ENCODE measurements around the gene PHETA1.
"Not testable (repeated sequence)": the region's sequence is repeated elsewhere in the genome, so short reads cannot be mapped to it uniquely, and the experiment has no call there.

Gene PHETA1

DNA sequence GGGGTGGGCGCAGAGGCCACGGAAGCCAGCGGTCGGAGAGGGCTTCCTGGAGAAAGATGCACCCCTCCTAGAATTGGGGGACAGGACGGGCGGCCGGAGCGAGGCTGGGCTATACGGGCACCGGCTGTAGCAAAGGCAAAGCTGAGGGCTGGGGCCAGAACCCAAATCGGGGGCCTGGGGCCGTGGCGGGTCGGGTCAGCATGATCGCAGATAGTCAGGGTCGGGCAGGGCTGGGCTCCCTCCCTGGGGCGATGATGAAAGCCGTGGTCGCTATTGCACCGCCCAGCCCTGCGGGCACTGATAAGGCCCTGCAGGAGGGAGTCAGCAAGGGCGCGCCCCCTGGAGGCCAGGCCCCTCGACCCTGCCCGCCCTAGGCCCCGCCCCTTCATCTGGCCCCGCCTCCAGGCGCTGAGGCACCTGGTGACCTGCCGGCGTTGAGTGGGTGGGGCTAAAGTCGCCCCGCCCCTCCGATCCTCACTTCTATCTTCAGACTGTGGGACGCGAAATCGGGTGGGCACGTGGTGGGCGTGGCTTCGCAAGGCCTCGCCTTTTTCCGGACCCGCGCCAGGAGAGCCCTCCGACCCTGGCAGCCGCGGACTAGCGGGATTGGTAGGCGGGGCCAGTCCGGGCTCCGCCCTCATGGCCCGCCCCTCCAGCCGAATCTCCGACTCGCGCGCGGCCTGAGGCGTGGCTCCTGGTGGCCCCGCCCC, 36.4 kb upstream of the PHETA1 start:
- DNase-seq = peak; percentile 93

DNA sequence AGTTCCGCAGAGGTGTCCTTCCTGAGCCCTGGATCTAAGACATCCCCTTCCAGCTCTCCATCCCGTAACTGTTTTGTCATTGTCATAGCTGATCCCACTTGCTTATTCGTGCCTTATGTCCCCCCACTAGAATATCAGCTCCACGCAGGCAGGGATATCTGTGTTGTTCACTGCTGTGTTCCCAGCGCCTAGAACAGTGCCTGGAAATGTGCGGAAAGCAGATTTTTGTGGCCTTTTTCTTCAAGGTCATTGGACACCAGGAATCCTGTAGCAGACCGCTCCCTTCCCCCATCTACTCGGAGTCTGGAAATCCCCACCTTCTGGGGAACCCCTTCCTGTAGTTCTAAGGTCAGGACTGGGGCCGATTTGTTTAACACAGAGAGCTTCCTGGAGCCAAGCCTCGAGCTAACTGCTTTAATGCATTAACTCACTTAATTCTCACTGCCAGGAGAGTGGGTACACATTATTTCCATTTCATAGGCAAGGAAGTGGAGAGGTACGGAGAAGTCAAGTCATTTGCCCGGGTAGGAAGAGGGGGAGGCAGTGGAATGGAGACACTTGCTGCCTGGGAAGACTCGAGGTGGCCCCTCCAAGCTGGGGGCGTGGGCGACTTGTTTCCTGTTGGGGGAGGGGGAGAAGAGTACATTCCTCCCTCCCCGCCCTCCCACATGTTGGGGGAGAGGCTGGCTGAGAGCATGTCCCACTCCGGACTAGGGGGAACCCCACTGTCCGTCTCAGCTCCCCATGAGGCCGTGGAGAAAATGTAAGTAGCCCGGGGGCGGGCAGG, 35.7 kb upstream of the PHETA1 start:
- peak; percentile 22 for DNase-seq

DNA sequence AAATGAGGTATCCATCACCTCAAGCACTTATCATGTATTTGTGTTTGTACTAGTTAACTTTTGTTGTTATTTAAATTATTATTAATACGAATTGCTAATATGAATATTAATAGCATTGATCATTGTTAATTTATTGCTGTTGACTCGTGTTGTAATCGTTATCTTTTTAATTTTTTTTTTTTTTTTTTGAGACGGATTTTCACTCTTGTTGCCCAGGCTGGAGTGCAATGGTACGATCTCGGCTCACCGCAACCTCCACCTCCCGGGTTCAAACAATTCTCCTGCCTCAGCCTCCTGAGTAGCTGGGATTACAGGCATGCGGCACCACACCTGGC, 33.6 kb upstream of the PHETA1 start:
- DNase-seq = not testable (repeated sequence)

DNA sequence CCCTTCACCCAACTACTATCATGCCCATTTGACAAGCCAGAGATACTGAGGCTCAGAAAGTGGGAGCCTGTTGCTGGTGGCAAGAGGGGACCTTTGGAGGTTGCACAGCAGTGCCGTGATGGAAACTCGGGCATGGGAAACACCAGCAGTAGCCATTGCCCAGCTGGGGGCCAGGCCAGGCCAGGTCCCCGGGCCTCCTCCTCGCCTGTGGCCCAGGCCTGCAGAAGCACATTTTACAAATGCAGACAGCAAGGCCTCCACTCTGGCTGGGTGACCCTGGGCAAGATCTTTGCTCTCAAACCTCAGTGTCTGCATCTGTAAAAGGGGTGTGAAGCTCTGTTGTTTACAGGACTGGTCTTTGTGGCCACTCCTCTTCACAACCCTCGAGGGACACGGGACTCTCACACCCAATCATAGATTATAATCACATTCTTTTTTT, 32.3 kb upstream of the PHETA1 start:
- no peak for DNase-seq

DNA sequence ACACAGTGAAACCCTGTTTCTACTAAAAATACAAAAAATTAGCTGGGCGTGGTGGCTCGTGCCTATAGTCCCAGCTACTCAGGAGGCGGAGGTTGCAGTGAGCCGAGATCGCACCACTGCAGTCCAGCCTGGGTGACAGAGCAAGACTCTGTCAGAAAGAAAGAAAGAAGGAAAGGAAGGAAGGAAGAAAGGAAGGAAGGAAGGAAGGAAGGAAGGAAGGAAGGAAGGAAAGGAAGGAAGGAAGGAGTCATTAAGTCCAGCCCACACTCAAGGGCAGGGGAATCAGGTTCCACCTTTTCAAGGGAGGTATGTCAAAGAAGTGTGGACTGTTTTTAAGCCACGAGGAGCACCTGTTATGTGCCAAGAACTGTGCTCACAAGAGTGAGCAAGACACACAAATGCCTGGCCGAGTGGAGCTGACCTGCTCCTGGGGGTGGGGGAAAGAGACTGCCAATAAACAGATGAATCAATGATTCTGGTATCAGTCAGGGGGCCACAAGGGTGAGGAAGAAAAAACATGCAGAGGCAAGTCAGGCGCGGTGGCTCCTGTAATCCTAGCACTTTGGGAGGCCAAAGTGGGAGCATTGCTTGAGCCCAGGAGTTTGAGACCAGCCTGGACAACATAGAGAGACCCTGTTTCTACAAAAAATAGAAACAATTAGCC, 31.0 kb upstream of the PHETA1 start:
- not testable (repeated sequence) for DNase-seq

DNA sequence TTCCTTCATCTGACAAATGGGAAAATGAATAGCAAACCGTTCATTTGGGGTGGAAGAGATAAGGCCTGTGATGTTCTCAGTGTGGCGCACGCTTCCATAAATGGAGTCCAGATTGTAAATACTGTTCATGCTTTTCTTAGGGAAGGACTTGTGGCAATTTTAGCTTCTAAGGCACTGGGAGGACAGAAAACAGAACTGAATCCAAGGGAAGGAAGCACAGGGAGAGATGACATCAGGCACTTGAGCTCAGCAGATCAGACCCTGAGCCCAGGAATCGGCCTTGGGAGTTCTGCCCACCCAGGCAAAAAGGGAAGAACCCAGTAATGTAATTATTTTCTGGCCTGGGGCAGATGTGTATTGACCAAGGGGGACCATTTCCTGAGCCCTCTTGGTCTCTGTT, 29.6 kb upstream of the PHETA1 start:
- no peak for DNase-seq

DNA sequence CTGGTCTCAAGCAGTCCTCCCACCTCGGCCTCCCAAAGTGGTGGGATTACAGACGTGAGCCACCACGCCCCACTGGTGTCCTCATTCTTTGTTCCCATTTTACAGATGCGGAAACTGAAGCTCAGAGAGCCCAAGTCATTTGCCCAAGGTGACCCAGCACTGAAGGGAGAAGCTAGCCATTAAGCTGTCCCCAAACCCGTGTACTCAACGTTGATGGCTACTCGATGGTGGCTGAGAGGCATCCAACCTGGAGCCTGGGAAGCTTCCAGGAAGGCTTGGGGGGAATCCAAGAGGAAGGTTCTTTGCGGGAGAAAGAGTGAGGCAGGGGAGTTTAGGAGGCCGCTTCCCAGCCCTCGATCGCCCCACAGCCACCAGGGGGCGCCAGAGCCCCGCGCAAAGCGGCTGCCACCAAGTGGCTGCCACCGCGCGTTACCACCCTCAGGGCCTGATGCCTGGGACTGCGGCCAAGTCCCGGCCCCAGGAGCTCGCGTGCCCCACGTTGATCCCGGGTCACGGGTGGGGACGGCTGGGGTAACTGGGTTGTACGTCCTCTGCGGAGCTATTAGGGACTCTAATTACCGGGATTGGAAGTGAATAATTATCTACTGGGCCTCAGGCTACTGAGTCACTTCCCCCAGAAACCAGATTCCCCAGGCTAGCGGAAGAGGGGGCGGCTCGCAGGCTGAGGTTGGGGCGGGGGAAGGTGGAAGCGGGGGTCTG, 28.0 kb upstream of the PHETA1 start:
- peak; percentile 59 for DNase-seq

DNA sequence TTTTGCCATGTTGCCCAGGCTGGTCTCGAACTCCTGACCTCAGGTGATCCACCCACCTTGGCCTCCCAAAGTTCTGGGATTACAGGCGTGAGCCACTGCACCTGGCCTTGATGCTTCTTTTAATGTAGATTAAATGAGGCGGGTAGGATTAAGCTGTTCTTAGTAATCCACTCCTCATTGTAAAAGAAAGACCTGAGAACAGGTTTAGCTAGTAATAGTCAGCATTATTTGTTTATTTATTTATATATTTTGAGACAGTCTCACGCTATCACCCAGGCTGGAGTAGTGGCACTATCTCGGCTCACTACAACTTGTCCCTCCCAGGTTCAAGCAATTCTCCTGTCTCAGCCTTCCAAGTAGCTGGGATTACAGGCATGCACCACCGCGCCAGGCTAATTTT, 27.4 kb upstream of the PHETA1 start:
- DNase-seq = not testable (repeated sequence)

DNA sequence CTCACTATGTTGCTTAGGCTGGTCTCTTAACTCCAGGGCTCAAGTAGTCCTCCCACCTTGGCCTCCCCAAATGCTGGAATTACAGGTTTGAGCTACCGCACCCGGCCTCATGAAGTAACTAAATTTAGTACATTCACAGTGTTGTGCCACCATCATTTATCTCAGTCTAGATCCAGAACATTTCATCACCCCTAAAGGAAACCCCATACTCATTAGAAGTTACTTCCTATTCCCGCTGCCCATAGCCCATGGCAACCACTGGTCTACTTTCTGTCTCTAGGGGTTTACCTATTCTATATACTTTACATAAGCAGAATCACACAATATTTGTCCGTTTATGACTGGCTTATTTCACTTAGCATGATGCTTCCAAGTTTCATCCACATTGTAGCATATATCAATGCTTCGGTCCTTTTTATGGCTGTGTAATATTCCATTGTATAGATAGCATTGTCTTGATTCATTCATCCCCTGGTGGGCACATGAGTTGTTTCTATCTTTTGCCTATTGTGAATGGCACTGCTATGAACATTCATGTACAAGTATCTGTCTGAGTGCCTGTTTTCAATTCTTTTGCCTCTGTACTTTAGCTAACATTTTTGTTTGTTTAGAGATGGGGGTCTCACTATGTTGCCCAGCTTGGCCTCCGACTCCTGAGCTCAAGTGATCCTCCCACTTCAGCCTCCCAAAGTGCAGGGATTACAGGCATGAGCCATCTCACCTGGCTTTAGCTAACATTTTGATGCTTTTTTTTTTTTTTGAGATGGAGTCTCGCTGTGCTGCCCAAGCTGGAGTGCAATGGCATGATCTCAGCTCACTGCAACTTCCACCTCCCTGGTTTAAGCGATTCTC, 26.7 kb upstream of the PHETA1 start:
- DNase-seq = no peak

DNA sequence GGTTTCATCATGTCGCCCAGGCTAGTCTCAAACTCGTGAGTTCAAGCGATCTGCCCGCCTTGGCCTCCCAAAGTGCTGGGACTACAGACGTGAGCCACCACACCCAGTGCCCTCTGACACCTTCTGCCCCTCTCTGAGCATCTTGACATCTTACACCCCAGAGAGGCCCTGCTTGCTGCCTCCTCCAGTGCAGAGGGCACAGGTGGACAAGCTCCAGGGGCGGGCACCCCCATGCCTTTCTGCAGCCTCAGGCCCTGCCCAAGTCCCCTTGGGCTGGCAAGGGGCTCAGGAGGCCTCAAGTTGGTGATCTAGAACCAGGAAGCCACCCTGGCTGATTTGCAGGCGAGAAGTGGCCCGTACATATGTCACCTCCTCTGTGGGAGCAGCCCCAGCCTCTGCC, 25.6 kb upstream of the PHETA1 start:
- no peak for DNase-seq

DNA sequence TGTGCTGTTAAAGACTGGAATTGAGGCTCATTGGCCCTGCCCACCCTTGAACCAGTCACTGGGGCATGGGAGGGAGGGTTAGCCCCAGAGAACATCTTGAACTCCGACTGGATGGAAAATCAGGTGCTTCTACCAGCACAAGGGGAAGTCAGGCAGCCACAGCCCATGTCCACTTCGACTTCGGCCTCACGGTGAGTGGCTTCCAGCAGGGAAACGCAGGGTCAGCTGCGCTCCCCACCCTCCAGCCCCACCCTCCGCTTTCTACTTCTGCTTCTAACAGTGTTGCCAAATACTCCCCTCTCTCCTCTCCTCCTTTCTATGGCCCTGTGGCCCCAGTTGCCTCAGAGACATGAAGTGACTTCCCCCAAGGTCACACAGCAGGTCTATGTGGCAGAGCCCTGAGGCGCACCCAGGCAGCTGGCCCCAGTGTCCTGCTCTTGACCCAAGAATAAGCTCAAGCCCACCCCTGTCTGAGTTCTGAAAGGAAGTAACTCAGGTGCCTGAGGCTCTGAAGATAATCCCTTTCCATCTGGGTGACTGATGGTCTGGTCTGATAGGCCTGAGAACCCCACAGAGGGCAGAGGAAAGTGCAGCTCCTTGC, 24.9 kb upstream of the PHETA1 start:
- DNase-seq = no peak

DNA sequence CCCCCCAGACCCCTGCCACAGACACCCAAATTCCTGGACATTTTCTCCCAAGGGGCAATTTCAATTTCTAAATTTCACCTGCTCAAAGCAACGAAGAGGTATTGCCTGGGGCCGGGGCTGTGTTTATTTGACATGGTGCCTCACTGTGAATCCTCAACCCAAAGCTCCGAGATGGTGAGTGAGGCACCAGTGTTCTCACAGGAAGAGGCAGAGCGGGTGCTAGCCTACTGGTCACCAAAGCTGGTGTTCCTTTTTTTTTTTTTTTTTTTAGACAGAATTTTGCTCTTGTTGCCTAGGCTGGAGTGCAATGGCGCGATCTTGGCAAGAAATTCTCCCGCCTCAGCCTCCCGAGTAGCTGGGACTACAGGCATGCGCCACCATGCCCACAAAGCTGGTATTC, 22.0 kb upstream of the PHETA1 start:
- no peak for DNase-seq

DNA sequence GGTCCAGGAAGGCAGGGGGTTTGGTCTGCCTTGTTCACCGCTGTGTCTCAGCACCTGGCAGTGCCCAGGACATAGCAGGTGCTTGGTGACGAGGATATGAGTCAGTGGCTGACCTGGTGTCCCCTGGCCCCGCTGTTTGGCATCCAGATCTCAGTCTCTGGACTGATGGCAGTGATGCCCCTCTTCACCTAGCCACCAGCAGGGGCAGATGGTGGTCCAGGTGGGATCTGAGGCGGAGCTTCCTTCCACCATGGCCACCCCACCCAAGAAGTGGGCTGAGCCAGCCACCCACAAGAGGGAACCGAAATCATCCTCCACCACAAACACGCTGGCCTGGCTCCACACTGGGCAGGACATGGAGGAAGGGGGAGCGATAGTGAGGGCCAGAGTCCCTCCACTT, 20.7 kb upstream of the PHETA1 start:
- DNase-seq = no peak

DNA sequence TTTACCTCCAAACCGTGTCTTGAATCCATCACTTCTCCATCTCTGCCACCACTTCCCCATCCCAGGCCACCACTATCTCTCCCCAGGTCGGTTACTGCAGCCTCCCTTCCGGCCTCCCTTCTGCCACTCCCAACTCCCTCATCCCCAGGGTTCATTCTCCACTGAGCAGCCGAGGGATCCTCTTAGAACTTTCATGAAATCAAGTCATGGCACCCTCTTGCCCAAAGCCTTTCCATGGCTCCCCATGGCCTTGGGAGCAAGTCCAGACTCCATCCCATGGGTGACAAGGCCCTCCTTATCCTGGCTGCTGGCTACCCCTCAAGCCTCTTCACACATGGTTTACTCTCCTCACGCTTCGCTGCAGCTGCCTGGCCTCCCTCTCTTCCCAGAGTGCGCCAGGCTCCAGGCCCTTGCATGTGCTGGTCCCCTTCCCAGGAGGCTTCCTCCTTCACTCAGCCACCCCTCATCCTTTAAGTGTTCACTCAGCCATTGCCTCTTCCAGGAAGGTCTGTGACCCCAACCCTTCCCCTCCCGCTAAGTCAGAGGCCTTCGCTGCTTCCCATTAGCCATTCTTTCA, 18.9 kb upstream of the PHETA1 start:
- DNase-seq = no peak

DNA sequence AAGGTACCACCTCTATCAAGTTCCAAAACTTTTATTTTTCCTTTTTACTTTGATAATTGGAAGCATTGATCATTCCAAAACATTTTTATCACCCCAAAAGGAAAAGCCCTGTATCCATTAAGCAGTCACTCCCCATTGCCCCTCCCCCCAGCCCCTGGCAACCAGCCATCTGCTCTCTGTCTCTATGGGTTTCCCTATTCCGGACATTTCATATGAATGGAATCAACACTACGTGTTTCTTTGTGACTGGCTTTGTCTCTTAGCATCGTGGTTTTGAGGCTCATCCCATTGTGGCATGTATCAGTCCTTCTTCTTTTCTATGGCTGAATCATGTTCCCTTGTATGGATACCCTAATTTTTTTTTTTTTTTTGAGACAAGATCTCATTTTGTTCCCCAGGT, 18.0 kb upstream of the PHETA1 start:
- DNase-seq = no peak

DNA sequence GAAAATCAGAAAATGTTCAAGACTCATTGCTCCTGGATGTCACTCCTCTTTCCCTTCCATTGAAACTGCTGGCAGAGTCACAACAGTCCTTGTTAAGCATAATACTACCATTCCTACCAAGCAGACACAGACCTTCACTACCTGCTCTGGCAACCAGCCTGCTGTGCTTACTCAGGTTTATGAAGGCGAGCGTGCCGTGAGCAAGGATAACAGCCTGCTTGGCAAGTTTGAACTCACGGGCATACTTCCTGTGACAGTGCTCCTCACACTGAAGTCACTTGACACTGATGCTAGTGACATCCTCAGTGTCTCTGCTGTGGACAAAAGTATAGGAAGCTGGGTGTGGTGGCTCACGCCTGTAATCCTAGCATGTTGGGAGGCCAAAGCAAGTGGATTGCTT, 15.7 kb upstream of the PHETA1 start:
- DNase-seq = no peak

DNA sequence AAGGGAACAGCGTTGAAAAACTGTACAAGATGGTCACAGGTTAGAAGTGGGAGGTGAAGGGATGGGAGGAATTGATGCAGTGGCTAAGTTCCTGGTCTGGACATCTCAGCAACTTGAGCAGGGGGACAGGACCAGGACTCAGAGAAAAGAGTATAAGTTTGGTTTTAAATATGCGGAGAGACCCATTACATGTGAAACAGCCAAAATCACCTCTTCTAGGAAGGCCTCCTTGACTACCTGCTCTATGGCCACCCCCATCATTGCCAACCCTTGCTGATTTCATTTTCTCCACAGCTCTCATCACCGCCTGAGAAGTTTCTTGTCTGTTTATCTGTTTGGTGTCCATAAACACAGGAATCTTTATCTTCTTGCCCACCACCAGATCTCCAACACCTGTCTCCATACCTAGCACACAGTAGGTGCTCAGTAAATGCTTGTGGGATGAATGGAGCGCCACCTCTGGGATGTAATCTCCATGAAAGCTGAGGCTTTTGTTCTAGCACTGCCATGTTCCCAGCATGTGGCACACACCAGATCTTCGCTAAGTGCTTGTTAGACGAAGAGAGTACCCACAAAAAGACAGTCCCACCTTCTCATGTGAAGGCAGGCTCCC, 11.2 kb upstream of the PHETA1 start:
- no peak for DNase-seq

DNA sequence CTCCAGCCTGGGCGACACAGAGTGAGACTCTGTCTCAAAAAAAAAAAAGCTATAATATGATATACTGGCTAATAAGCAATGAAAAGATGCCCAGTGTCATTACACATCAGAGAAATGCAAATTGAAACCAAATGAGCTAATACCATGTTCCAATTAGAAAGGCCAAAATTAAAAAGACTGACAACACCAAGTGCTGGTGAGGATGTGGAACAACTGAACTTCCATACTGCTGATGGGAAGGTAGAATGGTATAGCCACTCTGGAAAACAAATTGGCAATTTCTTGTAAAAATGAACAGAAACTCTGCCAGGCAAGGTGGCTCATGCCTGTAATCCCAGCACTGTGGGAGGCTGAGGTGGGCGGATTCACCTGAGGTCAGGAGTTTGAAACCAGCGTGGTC, 8.5 kb upstream of the PHETA1 start:
- no peak for DNase-seq

DNA sequence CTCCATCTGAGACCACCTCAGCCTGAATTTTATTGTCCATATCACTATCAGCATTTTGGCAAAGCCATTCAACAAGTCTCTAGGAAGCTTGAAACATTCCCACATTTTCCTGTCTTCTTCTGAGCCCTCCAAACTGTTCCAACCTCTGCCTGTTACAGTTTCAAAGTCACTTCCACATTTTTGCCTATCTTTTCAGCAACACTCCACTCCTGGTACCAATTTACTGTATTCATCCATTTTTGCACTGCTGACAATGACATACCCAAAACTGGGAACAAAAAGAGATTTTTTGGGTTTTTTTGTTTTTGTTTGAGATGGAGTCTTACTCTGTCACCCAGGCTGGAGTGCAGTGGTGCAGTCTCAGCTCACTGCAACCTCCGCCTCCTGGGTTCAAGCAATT, 4.3 kb upstream of the PHETA1 start:
- not testable (repeated sequence) for DNase-seq

DNA sequence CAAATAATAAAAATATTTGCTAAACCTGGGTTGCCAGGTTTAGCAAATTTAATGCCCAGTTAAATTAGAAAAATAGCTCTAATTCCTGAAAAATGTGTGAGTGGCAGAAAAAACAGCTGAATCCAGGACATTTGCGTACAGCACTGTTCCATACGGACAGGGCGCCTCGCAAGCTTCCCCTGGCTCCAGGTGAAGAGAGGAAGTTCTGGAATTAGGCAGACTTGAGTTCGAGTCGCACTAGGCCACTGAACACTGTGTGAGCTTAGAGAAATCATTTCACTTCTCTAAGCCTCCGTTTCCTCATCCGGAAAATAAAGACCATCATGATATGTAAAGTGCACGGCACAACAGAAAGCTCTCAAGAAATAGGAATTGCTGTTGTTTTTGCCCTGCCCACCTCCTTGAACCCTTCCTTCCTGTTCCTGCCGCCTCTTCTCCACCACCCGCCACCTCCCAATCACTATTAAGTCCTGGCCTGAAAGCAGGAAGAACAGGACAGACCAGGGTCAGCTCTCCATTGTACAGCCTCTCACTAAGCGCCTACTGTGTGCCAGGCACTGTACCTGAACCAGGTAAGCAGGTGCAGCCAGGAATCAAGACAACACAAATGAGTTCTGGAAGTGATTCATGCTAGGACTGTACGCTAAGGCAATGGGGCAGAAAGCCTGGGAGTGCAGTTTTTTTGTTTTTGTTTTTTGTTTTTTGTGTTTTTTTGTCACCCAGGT, 763 bp upstream of the PHETA1 start:
- DNase-seq = no peak
